Loucy (cell line): ENCODE results near the gene EPB41.

Experiments
- EZH2phosphoT487 ChIP-seq: fragments of 200-600 bp; IDR thresholded peaks from 2 replicates; pipeline ENCODE4 v1.6.1; 2018; ENCODE audit warnings: antibody characterized with exemption, mild to moderate bottlenecking, moderate library complexity, borderline replicate concordance
- TF ChIP-seq, protein P1 (sequence below): fragments of 200-600 bp; sonication (generic); conservative IDR thresholded peaks from 2 replicates; pipeline ENCODE4 v1.5.1; 2014; ENCODE audit warnings: mild to moderate bottlenecking, antibody characterized with exemption, low read length

DNA sequence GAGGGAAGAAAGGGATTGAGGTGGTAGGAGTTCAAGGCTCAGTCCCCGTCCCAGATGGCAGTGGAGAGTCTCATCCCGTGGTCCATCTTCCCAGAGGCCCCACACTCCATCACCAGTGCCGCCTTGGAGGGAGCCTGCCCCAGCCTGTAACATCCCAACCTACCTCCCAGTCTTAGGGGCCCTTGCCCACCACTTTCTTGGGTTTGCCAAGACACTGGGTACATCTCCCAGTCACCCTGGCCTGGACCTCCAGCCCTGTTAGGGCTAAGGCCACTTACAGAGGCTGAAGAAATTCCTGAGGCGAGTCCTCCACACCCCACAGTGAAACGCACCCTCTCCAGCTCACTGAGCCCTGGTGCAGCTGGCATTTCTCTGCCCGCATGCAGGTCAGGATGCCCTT, 206.0 kb downstream of the EPB41 start:
- TF ChIP-seq, protein P1, sequence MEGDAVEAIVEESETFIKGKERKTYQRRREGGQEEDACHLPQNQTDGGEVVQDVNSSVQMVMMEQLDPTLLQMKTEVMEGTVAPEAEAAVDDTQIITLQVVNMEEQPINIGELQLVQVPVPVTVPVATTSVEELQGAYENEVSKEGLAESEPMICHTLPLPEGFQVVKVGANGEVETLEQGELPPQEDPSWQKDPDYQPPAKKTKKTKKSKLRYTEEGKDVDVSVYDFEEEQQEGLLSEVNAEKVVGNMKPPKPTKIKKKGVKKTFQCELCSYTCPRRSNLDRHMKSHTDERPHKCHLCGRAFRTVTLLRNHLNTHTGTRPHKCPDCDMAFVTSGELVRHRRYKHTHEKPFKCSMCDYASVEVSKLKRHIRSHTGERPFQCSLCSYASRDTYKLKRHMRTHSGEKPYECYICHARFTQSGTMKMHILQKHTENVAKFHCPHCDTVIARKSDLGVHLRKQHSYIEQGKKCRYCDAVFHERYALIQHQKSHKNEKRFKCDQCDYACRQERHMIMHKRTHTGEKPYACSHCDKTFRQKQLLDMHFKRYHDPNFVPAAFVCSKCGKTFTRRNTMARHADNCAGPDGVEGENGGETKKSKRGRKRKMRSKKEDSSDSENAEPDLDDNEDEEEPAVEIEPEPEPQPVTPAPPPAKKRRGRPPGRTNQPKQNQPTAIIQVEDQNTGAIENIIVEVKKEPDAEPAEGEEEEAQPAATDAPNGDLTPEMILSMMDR, result no peak
- no peak for TF ChIP-seq EZH2phosphoT487
